IPS-18c (cell line): ENCODE measurements around the gene TTC21A.
A peak's percentile ranks its signal among the peaks of the same experiment; 100 is the strongest.
"Not testable (repeated sequence)": the region's sequence is repeated elsewhere in the genome, so short reads cannot be mapped to it uniquely, and the experiment has no call there.

Experiments
- H3K4me3 ChIP-seq: 2 replicates; pipeline ENCODE4 v1.7.0; 2013; ENCODE audit warnings: low read depth, mild to moderate bottlenecking, low read length, moderate library complexity; ENCODE audit not compliant: insufficient read depth
- H3K9me3 ChIP-seq: one replicate; pipeline ENCODE4 v1.6.1; 2013; ENCODE audit warnings: mild to moderate bottlenecking, low read length, moderate library complexity; ENCODE audit not compliant: control insufficient read depth, insufficient read depth

TTC21A gene

GRCh38 chr3:39150803-39151631, 43.5 kb downstream of the TTC21A start:
- Histone ChIP-seq H3K9me3 (no peaks in the 10 kb centered on the region), H3K4me3 (peak overlapping the region; percentile 76)

- H3K4me3 ChIP-seq: peak overlapping the region; percentile 76
- no peaks in the 10 kb centered on the region for H3K9me3 ChIP-seq
These were observed 46.4 kb downstream of the TTC21A start for GRCh38 chr3:39153977-39154279.

- H3K4me3 ChIP-seq: peak overlapping the region; percentile 76
These were observed 47.0 kb downstream of the TTC21A start for GRCh38 chr3:39154280-39155021.

GRCh38 chr3:39156421-39156820, 48.9 kb downstream of the TTC21A start:
- Histone ChIP-seq H3K9me3 (no peaks in the 10 kb centered on the region), H3K4me3 (no peak overlapping the region)

More at GRCh38 chr3:39154280-39155021, 47.0 kb downstream of the TTC21A start:
- no peaks in the 10 kb centered on the region for H3K9me3 ChIP-seq

- H3K9me3 ChIP-seq: no peaks in the 10 kb centered on the region
- H3K4me3 ChIP-seq: no peak overlapping the region
These were observed 49.9 kb downstream of the TTC21A start for GRCh38 chr3:39157359-39157758.

- H3K4me3 ChIP-seq: no peak overlapping the region
These were observed 50.8 kb downstream of the TTC21A start for GRCh38 chr3:39158148-39158715.

GRCh38 chr3:39164414-39164813, 56.9 kb downstream of the TTC21A start:
- no peaks in the 10 kb centered on the region for H3K9me3 ChIP-seq
- H3K4me3 ChIP-seq: no peak overlapping the region

More at GRCh38 chr3:39158148-39158715, 50.8 kb downstream of the TTC21A start:
- no peaks in the 10 kb centered on the region for H3K9me3 ChIP-seq

GRCh38 chr3:39165518-39165917, 58.0 kb downstream of the TTC21A start:
- Histone ChIP-seq H3K9me3 (no peaks in the 10 kb centered on the region), H3K4me3 (no peak overlapping the region)

- no peaks in the 10 kb centered on the region for H3K9me3 ChIP-seq
- no peak overlapping the region for H3K4me3 ChIP-seq
These were observed 58.7 kb downstream of the TTC21A start for GRCh38 chr3:39166134-39166710.

GRCh38 chr3:39166932-39167532, 59.6 kb downstream of the TTC21A start:
- Histone ChIP-seq H3K4me3 (no peak overlapping the region), H3K9me3 (no peaks in the 10 kb centered on the region)

- Histone ChIP-seq H3K9me3 (no peaks in the 10 kb centered on the region), H3K4me3 (no peak overlapping the region)
These were observed 60.8 kb downstream of the TTC21A start for GRCh38 chr3:39168156-39168780.

GRCh38 chr3:39169712-39170111, 62.2 kb downstream of the TTC21A start:
- Histone ChIP-seq H3K9me3 (no peaks in the 10 kb centered on the region), H3K4me3 (no peak overlapping the region)

- Histone ChIP-seq H3K4me3 (no peak overlapping the region), H3K9me3 (no peaks in the 10 kb centered on the region)
These were observed 63.0 kb downstream of the TTC21A start for GRCh38 chr3:39170461-39170860.

GRCh38 chr3:39170877-39171276, 63.4 kb downstream of the TTC21A start:
- not testable (repeated sequence) for H3K9me3 ChIP-seq, H3K4me3 ChIP-seq

GRCh38 chr3:39171860-39172259, 64.4 kb downstream of the TTC21A start:
- Histone ChIP-seq H3K9me3 (no peaks in the 10 kb centered on the region), H3K4me3 (no peak overlapping the region)

GRCh38 chr3:39173318-39174125, 66.0 kb downstream of the TTC21A start:
- Histone ChIP-seq H3K4me3 (no peak overlapping the region), H3K9me3 (no peaks in the 10 kb centered on the region)
